GM21390 (cell line): ENCODE data around the gene SOX6.
"Not testable (repeated sequence)": the region's sequence is repeated elsewhere in the genome, so short reads cannot be mapped to it uniquely, and the experiment has no call there.

Experiments
- ATAC-seq: cut with Tn5 transposase; IDR thresholded peaks from one replicate; pipeline ENCODE4 v1.9.1; 2021; ENCODE audit not compliant: unreplicated experiment

Gene SOX6

GRCh38 chr11:16052750-16053149 is 303.6 kb downstream of the SOX6 start:
- ATAC-seq, result no peak

- no peak for ATAC-seq
These were observed 306.7 kb downstream of the SOX6 start for GRCh38 chr11:16049611-16050010.

- no peak for ATAC-seq
These were observed 309.3 kb downstream of the SOX6 start for GRCh38 chr11:16047073-16047472.

- ATAC-seq, result no peak
These were observed 312.7 kb downstream of the SOX6 start for GRCh38 chr11:16043617-16044016.

GRCh38 chr11:16041207-16041606 is 315.1 kb downstream of the SOX6 start:
- ATAC-seq, result no peak

GRCh38 chr11:16040151-16040550 is 316.2 kb downstream of the SOX6 start:
- no peak for ATAC-seq

- ATAC-seq, result no peak
These were observed 319.2 kb downstream of the SOX6 start for GRCh38 chr11:16037179-16037578.

GRCh38 chr11:16036218-16036617 is 320.1 kb downstream of the SOX6 start:
- no peak for ATAC-seq

GRCh38 chr11:16034074-16034473 is 322.3 kb downstream of the SOX6 start:
- no peak for ATAC-seq

GRCh38 chr11:16032974-16033373 is 323.4 kb downstream of the SOX6 start:
- no peak for ATAC-seq

- ATAC-seq, result no peak
These were observed 325.1 kb downstream of the SOX6 start for GRCh38 chr11:16031210-16031609.

GRCh38 chr11:16030664-16031063 is 325.7 kb downstream of the SOX6 start:
- no peak for ATAC-seq

GRCh38 chr11:16029151-16029550 is 327.2 kb downstream of the SOX6 start:
- not testable (repeated sequence) for ATAC-seq

- no peak for ATAC-seq
These were observed 327.9 kb downstream of the SOX6 start for GRCh38 chr11:16028419-16028818.

GRCh38 chr11:16027621-16028020 is 328.7 kb downstream of the SOX6 start:
- no peak for ATAC-seq

GRCh38 chr11:16026849-16027248 is 329.5 kb downstream of the SOX6 start:
- no peak for ATAC-seq

- ATAC-seq, result no peak
These were observed 337.4 kb downstream of the SOX6 start for GRCh38 chr11:16018931-16019330.

- ATAC-seq, result no peak
These were observed 339.9 kb downstream of the SOX6 start for GRCh38 chr11:16016468-16016829.

- no peak for ATAC-seq
These were observed 340.4 kb downstream of the SOX6 start for GRCh38 chr11:16015741-16016467.

GRCh38 chr11:16013649-16014275 is 342.6 kb downstream of the SOX6 start:
- no peak for ATAC-seq

GRCh38 chr11:16013242-16013641 is 343.1 kb downstream of the SOX6 start:
- ATAC-seq, result no peak

- no peak for ATAC-seq
These were observed 344.1 kb downstream of the SOX6 start for GRCh38 chr11:16012125-16012751.
